Body of pancreas (tissue), 4 donors: ENCODE data around the gene SIRT7.

ENCODE experiments used
- CTCF ChIP-seq, 7 experiments: fragments of 450-650 bp in 4 of 7; fragments of 200-600 bp in 3 of 7; sonication (generic) in 3 of 7; IDR thresholded peaks; one replicate each; pipeline ENCODE4 v1.5.1; 2016 to 2019; ENCODE audit warnings: antibody characterized with exemption in 7 of 7
- POLR2A ChIP-seq, 3 donors: fragments of 450-650 bp; IDR thresholded peaks; one replicate each; pipeline ENCODE4 v1.6.1; 2016; ENCODE audit warnings: antibody characterized with exemption in 3 of 3, mild to moderate bottlenecking in 2 of 3

DNA sequence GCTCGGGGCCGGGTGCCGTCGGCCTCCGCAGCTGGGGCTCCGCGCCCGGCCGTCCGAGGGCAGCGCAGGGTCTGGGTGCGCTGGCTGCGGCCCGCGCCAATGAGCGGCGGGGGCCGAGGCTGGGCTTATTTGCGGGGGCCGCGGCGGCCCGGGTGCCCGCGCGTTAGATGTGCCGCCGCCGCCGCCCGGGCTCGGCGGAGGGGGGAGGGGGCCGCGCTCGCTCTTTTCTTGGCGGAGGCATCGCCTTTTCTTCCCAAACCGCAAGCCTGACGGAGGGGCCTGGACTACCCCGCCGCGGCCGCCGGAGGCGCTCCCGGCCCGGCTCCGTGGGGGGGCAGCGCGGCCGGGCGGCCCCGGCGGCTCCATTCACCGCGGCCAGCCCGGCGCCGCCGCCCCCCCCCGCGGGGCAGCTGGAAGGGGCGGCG, 43.1 kb upstream of the SIRT7 start, which contains the start of gene NOTUM:
- TF ChIP-seq CTCF (IDR thresholded peaks at IDR 0.05) (peak in 3 of 7 experiments; percentile 14 to 44 (median 43)), POLR2A (IDR thresholded peaks at IDR 0.05) (no peak)
